Pancreas (tissue), 10 donors: ENCODE results near the gene CDS2. TPM values are rescaled to one million over a fixed set of nuclear protein-coding genes. Genes with fewer than 3 reads are reported as not detected.

Source experiments
- ATAC-seq, 4 donors: fragments of 200-7000 bp; cut with Tn5 transposase; one replicate each; pipeline versions ENCODE4 v1.8.0 to v1.9.1; 2020; ENCODE audit warnings: mild to moderate bottlenecking in 4 of 4, moderate library complexity in 4 of 4
- DNase-seq, 6 donors: peaks; one replicate each; pipeline ENCODE4 v3.0.0-alpha.2; 2020
- FAIRE-seq: peaks from 2 replicates; lab custom pipeline; 2012; peaks lifted over from hg19 to GRCh38; lab: Jason Lieb, UNC
- H3K27ac ChIP-seq, 4 donors: fragments of 200-600 bp; sonication (generic); 1 replicate in 3 of 4; 2 replicates in 1 of 4; pipeline versions ENCODE4 v1.5.0 to v1.8.0; 2020
- H3K27me3 ChIP-seq, 4 donors: fragments of 200-600 bp; one replicate each; pipeline ENCODE4 v1.8.0; 2021
- H3K36me3 ChIP-seq, 3 donors: fragments of 200-600 bp; sonication (generic) in 1 of 3; one replicate each; pipeline versions ENCODE4 v1.5.0 to v1.8.0; 2020 to 2021
- H3K4me1 ChIP-seq, 3 donors: fragments of 200-600 bp; one replicate each; pipeline ENCODE4 v1.8.0; 2021
- H3K4me3 ChIP-seq, 4 donors: fragments of 200-600 bp; sonication (generic) in 2 of 4; one replicate each; pipeline versions ENCODE4 v1.5.0 to v1.8.0; 2020 to 2021
- H3K9me3 ChIP-seq, 4 donors: fragments of 200-600 bp; one replicate each; pipeline ENCODE4 v1.8.0; 2021
- WGBS, 2 donors: extraction: QIAGEN DNeasy Blood & Tissue Kit; methylation state at CpG; one replicate each; pipeline ENCODE4 v1.1.7; 2013; 5-methylcytosine and 5-hydroxymethylcytosine counted together
- intact Hi-C, 3 donors: fragments of 100-400 bp; cut with DNase I; formaldehyde crosslinking; loops; one replicate each; pipeline versions ENCODE4 v1.11.1 to v1.14.2; 2022
- polyA plus RNA-seq, 2 donors: library from polyadenylated mRNA; stranded (reverse); fragments of 200-250 nt; gene quantifications; one replicate each; pipeline ENCODE4 v1.2.3, GENCODE V29; 2013
- total RNA-seq, 6 donors: library from RNA; stranded (reverse); fragmentation: NEBNext Ultra II Directional in 4 of 6; extraction: Animal tissue kit (Norgen Biotek cat#: 25700) in 4 of 6; gene quantifications; one replicate each; pipeline versions ENCODE4 v1.2.1 to v1.2.4, GENCODE V29; 2021 to 2023
- TF ChIP-seq, protein P1 (sequence below), 4 donors: fragments of 200-600 bp; sonication (generic) in 3 of 4; IDR thresholded peaks; one replicate each; pipeline versions ENCODE4 v1.5.0 to v1.8.0; 2021; ENCODE audit warnings: antibody characterized with exemption in 4 of 4
- donor health status: healthy with polysubstance abuse.
- donor health status: DM: no; HTN: no; CAD: no; lungs with moderate emphysema.
- donor health status: DM: no; HTN: no; CAD: no.
- donor health status: control.
- donor health status: control.
- donor health status: Bipolar disorder and iron deficiency.
- donor health status: DM: yes; HTN: yes; CAD: no.
- donor health status: DM: no; HTN: no; CAD: no.
- donor health status: DM: no; HTN: no; CAD: no.
- donor health status: DM: yes; HTN: yes; CAD: no.

Gene CDS2
- total and polyA plus RNA-seq, 8 donors, result 4.6 to 27.1 (median 14.6) TPM

DNA sequence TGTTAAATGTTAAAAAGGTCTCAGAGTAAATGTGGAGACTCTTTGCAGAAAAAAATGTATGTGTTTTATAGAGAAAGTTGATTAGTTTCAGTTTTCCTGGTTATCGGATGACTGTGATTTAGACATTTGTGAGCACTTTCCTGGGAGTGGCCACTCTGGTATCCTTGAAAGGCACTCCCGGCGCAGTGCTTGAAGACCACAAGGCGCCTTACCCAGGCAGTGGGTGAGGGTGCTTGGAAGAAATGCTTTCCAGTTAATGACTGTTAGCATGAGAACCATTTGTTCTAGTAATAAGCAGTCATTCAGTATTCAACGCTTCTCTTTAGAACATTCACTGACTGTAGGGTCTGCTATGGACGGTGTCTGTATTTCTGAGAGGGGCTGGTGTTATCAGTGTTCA, 7.2 kb downstream of the CDS2 start:
- FAIRE-seq, result no peak
- TF ChIP-seq, protein P1, sequence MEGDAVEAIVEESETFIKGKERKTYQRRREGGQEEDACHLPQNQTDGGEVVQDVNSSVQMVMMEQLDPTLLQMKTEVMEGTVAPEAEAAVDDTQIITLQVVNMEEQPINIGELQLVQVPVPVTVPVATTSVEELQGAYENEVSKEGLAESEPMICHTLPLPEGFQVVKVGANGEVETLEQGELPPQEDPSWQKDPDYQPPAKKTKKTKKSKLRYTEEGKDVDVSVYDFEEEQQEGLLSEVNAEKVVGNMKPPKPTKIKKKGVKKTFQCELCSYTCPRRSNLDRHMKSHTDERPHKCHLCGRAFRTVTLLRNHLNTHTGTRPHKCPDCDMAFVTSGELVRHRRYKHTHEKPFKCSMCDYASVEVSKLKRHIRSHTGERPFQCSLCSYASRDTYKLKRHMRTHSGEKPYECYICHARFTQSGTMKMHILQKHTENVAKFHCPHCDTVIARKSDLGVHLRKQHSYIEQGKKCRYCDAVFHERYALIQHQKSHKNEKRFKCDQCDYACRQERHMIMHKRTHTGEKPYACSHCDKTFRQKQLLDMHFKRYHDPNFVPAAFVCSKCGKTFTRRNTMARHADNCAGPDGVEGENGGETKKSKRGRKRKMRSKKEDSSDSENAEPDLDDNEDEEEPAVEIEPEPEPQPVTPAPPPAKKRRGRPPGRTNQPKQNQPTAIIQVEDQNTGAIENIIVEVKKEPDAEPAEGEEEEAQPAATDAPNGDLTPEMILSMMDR (IDR thresholded peaks at IDR 0.05), result no peak
- no peak for DNase-seq
- ATAC-seq, result no peak
- Histone ChIP-seq H3K9me3 (no peaks in the 10 kb centered on the region), H3K36me3 (no peaks in the 10 kb centered on the region), H3K4me1 (peaks cover 0 to 4% (median 0%) of the 10 kb centered on the region in 3 donors), H3K4me3 (no peak overlapping the region), H3K27me3 (no peaks in the 10 kb centered on the region), H3K27ac (no peak overlapping the region)
- intact Hi-C loops, result no loop called here
- WGBS, 2 donors, result 91 to 97% methylated on average over 6 of the region's 6 CpGs

DNA sequence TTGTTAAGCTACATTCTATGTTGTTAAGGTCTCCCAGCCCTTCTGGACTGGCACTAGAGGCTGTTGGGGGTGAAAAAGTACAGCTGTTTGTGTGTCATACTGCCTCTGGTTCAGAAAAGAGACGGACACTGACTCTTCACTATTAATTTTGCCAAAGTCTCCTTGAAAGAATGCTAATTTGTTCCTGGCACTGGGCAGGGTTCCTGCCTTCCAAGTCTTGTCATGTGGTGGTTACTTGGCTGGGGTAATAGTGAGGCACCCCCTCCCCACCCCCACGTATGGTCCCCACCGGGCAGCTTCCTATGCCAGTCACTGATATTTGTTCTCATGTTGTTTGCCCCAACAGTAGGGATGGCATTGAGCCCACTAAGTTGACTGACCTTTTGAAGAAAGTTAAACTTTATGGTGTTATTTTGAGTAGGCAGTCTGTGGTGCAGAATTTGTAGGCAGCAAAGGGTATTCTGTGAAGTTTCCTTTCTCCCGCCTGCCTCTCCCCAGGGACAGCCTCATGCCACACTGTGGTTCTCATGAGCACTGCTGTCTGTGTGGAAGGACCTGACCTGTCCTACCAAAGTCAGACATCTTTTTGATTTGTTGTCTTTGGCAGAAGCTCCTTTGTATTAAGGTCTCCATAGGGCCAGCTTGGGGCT, 8.7 kb downstream of the CDS2 start:
- DNase-seq, result no peak
- TF ChIP-seq, protein P1 (IDR thresholded peaks at IDR 0.05), result no peak
- FAIRE-seq, result no peak
- Histone ChIP-seq H3K36me3 (no peaks in the 10 kb centered on the region), H3K27ac (no peak overlapping the region), H3K9me3 (no peaks in the 10 kb centered on the region), H3K4me1 (peaks cover 0 to 4% (median 0%) of the 10 kb centered on the region in 3 donors), H3K27me3 (no peaks in the 10 kb centered on the region), H3K4me3 (no peak overlapping the region)
- 53 to 54% methylated on average over 4 of the region's 4 CpGs for WGBS, 2 donors
- intact Hi-C loops, result no loop called here
- ATAC-seq, result no peak

DNA sequence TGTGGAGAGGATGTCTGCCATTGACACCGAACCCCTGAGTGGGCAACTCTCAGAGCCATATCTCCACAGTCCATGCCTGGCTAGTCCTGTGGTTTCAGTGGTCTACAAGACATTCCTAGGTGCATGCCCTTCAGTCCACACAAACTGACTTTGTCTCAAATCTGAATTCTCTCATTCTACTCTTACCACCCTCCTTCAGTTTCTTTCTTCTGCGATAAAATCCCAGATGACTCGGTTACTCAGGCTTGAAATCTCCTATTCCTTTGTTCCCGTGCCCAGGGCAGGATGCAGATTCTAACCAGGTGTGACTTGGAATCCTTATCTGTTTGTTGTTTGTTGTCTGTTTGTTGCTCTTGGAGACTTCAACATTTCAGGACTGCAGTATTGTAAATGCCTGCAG, 9.3 kb downstream of the CDS2 start:
- WGBS, 2 donors, result 59 to 63% methylated on average over 4 of the region's 4 CpGs
- no peaks in the 10 kb centered on the region for H3K36me3 ChIP-seq
- no peaks in the 10 kb centered on the region for H3K9me3 ChIP-seq
- peaks cover 0 to 4% (median 0%) of the 10 kb centered on the region in 3 donors for H3K4me1 ChIP-seq
- no peak overlapping the region for H3K27ac ChIP-seq
- H3K4me3 ChIP-seq, result no peak overlapping the region
- intact Hi-C loops, result no loop called here
- DNase-seq (no peak), ATAC-seq (no peak), FAIRE-seq (no peak)
- TF ChIP-seq, protein P1 (IDR thresholded peaks at IDR 0.05), result no peak
- H3K27me3 ChIP-seq, result no peaks in the 10 kb centered on the region

DNA sequence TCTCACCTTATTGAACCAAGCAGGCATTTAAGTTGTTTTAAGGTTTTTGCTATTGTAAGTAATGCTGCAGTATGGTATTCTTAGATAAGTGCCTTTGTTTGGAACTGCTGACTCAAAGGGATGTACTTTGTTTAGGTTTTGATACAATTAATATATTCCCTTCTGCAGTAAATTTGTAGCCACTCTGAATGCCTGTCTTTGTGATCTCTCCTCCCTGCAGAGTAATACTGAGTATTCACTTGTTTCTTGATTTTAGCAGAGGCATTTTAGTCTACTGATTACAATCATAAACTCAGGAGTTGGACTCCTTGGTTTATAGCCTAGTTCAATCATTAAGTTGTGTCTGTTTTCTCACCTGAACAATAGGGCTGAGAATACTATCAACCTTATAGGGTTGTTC, 13.4 kb downstream of the CDS2 start:
- H3K36me3 ChIP-seq, result no peaks in the 10 kb centered on the region
- ATAC-seq (no peak), FAIRE-seq (no peak), DNase-seq (no peak)
- no peak overlapping the region for H3K27ac ChIP-seq
- H3K9me3 ChIP-seq, result no peaks in the 10 kb centered on the region
- intact Hi-C loops, result no loop called here
- TF ChIP-seq, protein P1 (IDR thresholded peaks at IDR 0.05), result no peak
- H3K4me1 ChIP-seq, result peaks cover 0 to 7% (median 3%) of the 10 kb centered on the region in 3 donors
- H3K27me3 ChIP-seq, result no peaks in the 10 kb centered on the region
- no peak overlapping the region for H3K4me3 ChIP-seq

DNA sequence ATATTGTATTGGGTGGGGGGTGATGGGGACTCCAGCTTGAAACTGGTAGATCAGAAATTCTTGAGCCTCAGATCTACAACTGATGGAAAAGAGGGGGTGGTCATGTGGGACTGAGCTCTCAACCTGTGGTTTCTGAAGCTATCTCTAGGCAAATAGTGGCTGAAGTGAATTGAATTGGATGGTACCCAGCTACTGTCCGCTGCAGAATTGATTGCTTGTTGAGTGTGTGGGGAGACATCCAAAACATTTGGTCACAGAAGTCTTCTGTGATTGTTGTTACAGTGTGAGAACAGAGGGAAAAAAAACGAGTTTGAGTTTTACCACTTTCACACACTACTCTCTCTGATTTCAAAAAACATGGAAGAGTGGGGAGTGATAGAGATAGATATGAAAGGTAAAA, 14.8 kb downstream of the CDS2 start:
- FAIRE-seq (no peak), ATAC-seq (peak in 1 of 4 donors; percentile 32), DNase-seq (no peak)
- H3K4me3 ChIP-seq, result no peak overlapping the region
- no peaks in the 10 kb centered on the region for H3K36me3 ChIP-seq
- H3K27me3 ChIP-seq, result no peaks in the 10 kb centered on the region
- no peak overlapping the region for H3K27ac ChIP-seq
- peaks cover 0 to 7% (median 3%) of the 10 kb centered on the region in 3 donors for H3K4me1 ChIP-seq
- TF ChIP-seq, protein P1 (IDR thresholded peaks at IDR 0.05), result no peak
- WGBS, 2 donors, result 45 to 48% methylated on average over 2 of the region's 2 CpGs
- intact Hi-C loops, result no loop called here
- no peaks in the 10 kb centered on the region for H3K9me3 ChIP-seq
